Spleen (tissue), 7 donors: ENCODE results near the gene MTX1.
A peak's percentile ranks its signal among the peaks of the same experiment; 100 is the strongest.

ENCODE experiments used
- POLR2A ChIP-seq, 3 donors: fragments of 450-650 bp; IDR thresholded peaks; one replicate each; pipeline ENCODE4 v1.5.1; 2017; ENCODE audit warnings: antibody characterized with exemption in 3 of 3, mild to moderate bottlenecking in 1 of 3
- TF ChIP-seq, protein P1 (sequence below), 11 experiments: fragments of 200-600 bp in 7 of 11; fragments of 450-650 bp in 4 of 11; sonication (generic) in 4 of 11; IDR thresholded peaks in 8 of 11; conservative IDR thresholded peaks in 3 of 11; 1 replicate in 7 of 11; 2 replicates in 4 of 11; pipeline versions ENCODE4 v1.4.0 to v1.8.0; 2016 to 2021; ENCODE audit warnings: antibody characterized with exemption in 11 of 11, inconsistent platforms in 4 of 11, mild to moderate bottlenecking in 1 of 11
- donor health status: DM: no; HTN: no; CAD: no; lungs with moderate emphysema.
- donor health status: DM: no; HTN: no; CAD: no.
- donor health status: DM: no; HTN: no; CAD: no.

GRCh38 chr1:155193275-155193990 lies 15.1 kb upstream of the MTX1 start:
- TF ChIP-seq, protein P1, sequence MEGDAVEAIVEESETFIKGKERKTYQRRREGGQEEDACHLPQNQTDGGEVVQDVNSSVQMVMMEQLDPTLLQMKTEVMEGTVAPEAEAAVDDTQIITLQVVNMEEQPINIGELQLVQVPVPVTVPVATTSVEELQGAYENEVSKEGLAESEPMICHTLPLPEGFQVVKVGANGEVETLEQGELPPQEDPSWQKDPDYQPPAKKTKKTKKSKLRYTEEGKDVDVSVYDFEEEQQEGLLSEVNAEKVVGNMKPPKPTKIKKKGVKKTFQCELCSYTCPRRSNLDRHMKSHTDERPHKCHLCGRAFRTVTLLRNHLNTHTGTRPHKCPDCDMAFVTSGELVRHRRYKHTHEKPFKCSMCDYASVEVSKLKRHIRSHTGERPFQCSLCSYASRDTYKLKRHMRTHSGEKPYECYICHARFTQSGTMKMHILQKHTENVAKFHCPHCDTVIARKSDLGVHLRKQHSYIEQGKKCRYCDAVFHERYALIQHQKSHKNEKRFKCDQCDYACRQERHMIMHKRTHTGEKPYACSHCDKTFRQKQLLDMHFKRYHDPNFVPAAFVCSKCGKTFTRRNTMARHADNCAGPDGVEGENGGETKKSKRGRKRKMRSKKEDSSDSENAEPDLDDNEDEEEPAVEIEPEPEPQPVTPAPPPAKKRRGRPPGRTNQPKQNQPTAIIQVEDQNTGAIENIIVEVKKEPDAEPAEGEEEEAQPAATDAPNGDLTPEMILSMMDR (IDR thresholded peaks at IDR 0.05 in 8 of 11, conservative IDR thresholded peaks at IDR 0.05 in 3 of 11): peak; percentile 96 to 99 (median 98)
- no peak for TF ChIP-seq POLR2A (IDR thresholded peaks at IDR 0.05)
